H9 (cell line): ENCODE results near the gene DPPA3. TPM values are rescaled to one million over a fixed set of nuclear protein-coding genes. Genes with fewer than 3 reads are reported as not detected.

ENCODE experiments used
- DNase-seq: peaks from one replicate; pipeline ENCODE4 v3.0.0-alpha.2; 2017
- H2AFZ ChIP-seq: one replicate; pipeline ENCODE4 v1.6.1; 2013; ENCODE audit warnings: mild to moderate bottlenecking, low read length, control low read depth, moderate library complexity
- H2AK5ac ChIP-seq: 2 replicates; pipeline ENCODE4 v1.6.1; 2013; ENCODE audit warnings: low read length, control low read depth, mixed read lengths; ENCODE audit not compliant: insufficient read length
- H2BK120ac ChIP-seq: one replicate; pipeline ENCODE4 v1.6.1; 2013; ENCODE audit warnings: low read depth, mild to moderate bottlenecking, low read length, control low read depth, inconsistent platforms; ENCODE audit not compliant: poor library complexity, severe bottlenecking
- H2BK12ac ChIP-seq: 2 replicates; pipeline ENCODE4 v1.6.1; 2013; ENCODE audit warnings: low read length, control low read depth, mixed read lengths, low read depth; ENCODE audit not compliant: insufficient read length
- H2BK15ac ChIP-seq: 2 replicates; pipeline ENCODE4 v1.6.1; 2013; ENCODE audit warnings: low read depth, low read length, control low read depth
- H2BK20ac ChIP-seq: one replicate; pipeline ENCODE4 v1.6.1; 2013; ENCODE audit warnings: low read depth, mild to moderate bottlenecking, low read length, control low read depth, inconsistent platforms; ENCODE audit not compliant: poor library complexity, severe bottlenecking
- H2BK5ac ChIP-seq: 2 replicates; pipeline ENCODE4 v1.6.1; 2013; ENCODE audit warnings: low read length, control low read depth, mixed read lengths; ENCODE audit not compliant: insufficient read length
- H3K14ac ChIP-seq: 2 replicates; pipeline ENCODE4 v1.6.1; 2013; ENCODE audit warnings: low read length, control low read depth; ENCODE audit not compliant: insufficient read depth
- H3K18ac ChIP-seq: 2 replicates; pipeline ENCODE4 v1.6.1; 2013; ENCODE audit warnings: low read depth, mild to moderate bottlenecking, mixed read lengths, low read length, control low read depth; ENCODE audit not compliant: insufficient read length
- H3K23ac ChIP-seq: 2 replicates; pipeline ENCODE4 v1.6.1; 2013; ENCODE audit warnings: low read length, control low read depth, mixed read lengths, low read depth; ENCODE audit not compliant: insufficient read length
- H3K23me2 ChIP-seq: 2 replicates; pipeline ENCODE4 v1.6.1; 2013; ENCODE audit warnings: low read depth, mild to moderate bottlenecking, mixed read lengths, low read length, control low read depth; ENCODE audit not compliant: insufficient read length, poor library complexity, severe bottlenecking
- H3K27ac ChIP-seq: 2 replicates; pipeline ENCODE4 v1.5.1; 2013; ENCODE audit warnings: low read length, control low read depth, mixed read lengths, low read depth; ENCODE audit not compliant: insufficient read length
- H3K27me3 ChIP-seq: 2 replicates; pipeline ENCODE4 v1.6.1; 2013; ENCODE audit warnings: low read length, control low read depth, inconsistent platforms; ENCODE audit not compliant: insufficient read depth
- H3K4ac ChIP-seq: 2 replicates; pipeline ENCODE4 v1.6.1; 2013; ENCODE audit warnings: low read depth, mild to moderate bottlenecking, control low read depth, inconsistent platforms, low read length, moderate library complexity
- H3K4me1 ChIP-seq: 2 replicates; pipeline ENCODE4 v1.6.1; 2013; ENCODE audit warnings: low read length, control low read depth, inconsistent platforms; ENCODE audit not compliant: insufficient read depth
- H3K4me2 ChIP-seq: 2 replicates; pipeline ENCODE4 v1.6.1; 2013; ENCODE audit warnings: low read length, control low read depth, mixed read lengths; ENCODE audit not compliant: insufficient read length, insufficient read depth
- H3K56ac ChIP-seq: 2 replicates; pipeline ENCODE4 v1.6.1; 2013; ENCODE audit warnings: low read depth, mild to moderate bottlenecking, mixed read lengths, low read length, control low read depth; ENCODE audit not compliant: insufficient read length
- H3K79me1 ChIP-seq: 2 replicates; pipeline ENCODE4 v1.6.1; 2013; ENCODE audit warnings: low read depth, mild to moderate bottlenecking, moderate library complexity, low read length, control low read depth, inconsistent platforms; ENCODE audit not compliant: insufficient read depth, poor library complexity, severe bottlenecking
- H3K79me2 ChIP-seq: 2 replicates; pipeline ENCODE4 v1.6.1; 2013; ENCODE audit warnings: low read length, control low read depth, inconsistent platforms; ENCODE audit not compliant: insufficient read depth
- H3K9ac ChIP-seq: 2 replicates; pipeline ENCODE4 v1.6.1; 2013; ENCODE audit warnings: low read length, control low read depth, mixed read lengths; ENCODE audit not compliant: insufficient read length; ENCODE audit errors: extremely low read depth
- H3K9me3 ChIP-seq: one replicate; pipeline ENCODE4 v1.6.1; 2013; ENCODE audit warnings: low read depth, low read length, inconsistent platforms; ENCODE audit not compliant: control insufficient read depth
- H3T11ph ChIP-seq: one replicate; pipeline ENCODE4 v1.6.1; 2013; ENCODE audit warnings: mild to moderate bottlenecking, low read length, control low read depth, inconsistent platforms
- H4K20me1 ChIP-seq: one replicate; pipeline ENCODE4 v1.6.1; 2013; ENCODE audit not compliant: control insufficient read depth, insufficient read length, insufficient read depth
- H4K5ac ChIP-seq: 2 replicates; pipeline ENCODE4 v1.6.1; 2013; ENCODE audit warnings: low read depth, mild to moderate bottlenecking, mixed read lengths, low read length, control low read depth; ENCODE audit not compliant: insufficient read length
- H4K8ac ChIP-seq: replicated peaks from 2 replicates; pipeline ENCODE4 v1.6.1; 2013; ENCODE audit warnings: low read length, control low read depth, mixed read lengths, low read depth; ENCODE audit not compliant: insufficient read length
- H4K91ac ChIP-seq: 2 replicates; pipeline ENCODE4 v1.6.1; 2013; ENCODE audit warnings: low read depth, mild to moderate bottlenecking, moderate library complexity, mixed read lengths, low read length, control low read depth; ENCODE audit not compliant: insufficient read length
- H3K27ac Mint-ChIP-seq, 3 experiments: 2 replicates in 2 of 3; 3 replicates in 1 of 3; pipeline ENCODE4 v1.8.0; 2020 to 2021; ENCODE audit warnings: mixed read lengths in 3 of 3, mild to moderate bottlenecking in 1 of 3, moderate library complexity in 1 of 3
- H3K27me3 Mint-ChIP-seq: 2 replicates; pipeline ENCODE4 v1.8.0; 2021; ENCODE audit warnings: low read depth, mild to moderate bottlenecking, moderate library complexity, mixed read lengths
- H3K36me3 Mint-ChIP-seq, 3 experiments: 2 replicates in 2 of 3; 3 replicates in 1 of 3; pipeline ENCODE4 v1.8.0; 2020 to 2021; ENCODE audit warnings: low read depth in 3 of 3, mixed read lengths in 3 of 3; ENCODE audit not compliant: insufficient read depth in 1 of 3
- H3K4me1 Mint-ChIP-seq, 2 experiments: 2 replicates each; pipeline ENCODE4 v1.8.0; 2020; ENCODE audit warnings: mixed read lengths in 2 of 2
- H3K4me3 Mint-ChIP-seq, 2 experiments: 2 replicates in 1 of 2; 3 replicates in 1 of 2; pipeline ENCODE4 v1.8.0; 2020 to 2021; ENCODE audit warnings: mild to moderate bottlenecking in 2 of 2, mixed read lengths in 2 of 2, moderate library complexity in 1 of 2
- H3K9me3 Mint-ChIP-seq, 2 experiments: 2 replicates in 1 of 2; 3 replicates in 1 of 2; pipeline ENCODE4 v1.8.0; 2020; ENCODE audit warnings: mild to moderate bottlenecking in 2 of 2, mixed read lengths in 2 of 2, moderate library complexity in 1 of 2
- CTCF ChIP-seq: fragments of 200-600 bp; sonication (generic); conservative IDR thresholded peaks from 3 replicates; pipeline ENCODE4 v1.8.0; 2021; ENCODE audit warnings: antibody characterized with exemption, mild to moderate bottlenecking
- WGBS: extraction: QIAGEN DNeasy Blood & Tissue Kit; methylation state at CpG from one replicate; pipeline ENCODE4 v1.1.7; 2013; ENCODE audit warnings: missing lambda C conversion rate, low lambda C conversion rate, mixed read lengths; ENCODE audit not compliant: insufficient read length; ENCODE audit errors: extremely low coverage; 5-methylcytosine and 5-hydroxymethylcytosine counted together
- total RNA-seq: library from RNA; stranded (reverse); gene quantifications from 2 replicates; pipeline ENCODE4 v1.2.1, GENCODE V29; 2021

DPPA3 gene
- total RNA-seq, 1 experiment from 2014 or later: 1.4 TPM

- H2AK5ac ChIP-seq: no peak overlapping the region
- H4K5ac ChIP-seq: no peak overlapping the region
- H3K27me3 Mint-ChIP-seq: no peaks in the 10 kb centered on the region
- H3K27ac ChIP-seq: no peak overlapping the region
- no peak overlapping the region for H4K8ac ChIP-seq
- H2BK15ac ChIP-seq: no peak overlapping the region
- H2BK20ac ChIP-seq: no peak overlapping the region
- H3K18ac ChIP-seq: no peak overlapping the region
- H3K4me2 ChIP-seq: no peak overlapping the region
- H2BK120ac ChIP-seq: no peak overlapping the region
- H3K4me1 ChIP-seq: peaks cover 2% of the 10 kb centered on the region; the same call in 1 of the 2 replicates
- H4K20me1 ChIP-seq: no peaks in the 10 kb centered on the region
- H3K4me3 Mint-ChIP-seq: no peak overlapping the region
- no peak overlapping the region for H2BK5ac ChIP-seq
- H3K36me3 Mint-ChIP-seq: no peaks in the 10 kb centered on the region
- TF ChIP-seq CTCF: no peak
- H3K27me3 ChIP-seq: no peaks in the 10 kb centered on the region
- no peak overlapping the region for H3T11ph ChIP-seq
- H3K27ac Mint-ChIP-seq: no peak overlapping the region
- no peaks in the 10 kb centered on the region for H3K79me2 ChIP-seq
- H3K4me1 Mint-ChIP-seq: peaks cover 11% of the 10 kb centered on the region in 2 experiments
- H3K9me3 Mint-ChIP-seq: no peaks in the 10 kb centered on the region
- H4K91ac ChIP-seq: no peak overlapping the region
- H3K56ac ChIP-seq: no peak overlapping the region
- no peak overlapping the region for H2AFZ ChIP-seq
- H2BK12ac ChIP-seq: no peak overlapping the region
- peak; percentile 46 for DNase-seq
- no peak overlapping the region for H3K14ac ChIP-seq
- H3K4ac ChIP-seq: no peak overlapping the region
- H3K23ac ChIP-seq: no peak overlapping the region
- no peaks in the 10 kb centered on the region for H3K79me1 ChIP-seq
- H3K9me3 ChIP-seq: no peaks in the 10 kb centered on the region
- H3K9ac ChIP-seq: no peak overlapping the region
- H3K23me2 ChIP-seq: no peaks in the 10 kb centered on the region
- no CpG with 5 or more reads among the region's 29 CpGs for WGBS
Measured at GRCh38 chr12:7705846-7706245, 5.4 kb upstream of the DPPA3 start.
